WTC11 (cell line): ENCODE measurements around the gene MROH2B.

Experiments
- E2F4 ChIP-seq: sonication (generic); formaldehyde crosslinking; IDR thresholded peaks from 2 replicates; pipeline ENCODE4 v1.8.1; 2022; ENCODE audit warnings: low read depth, mild to moderate bottlenecking, moderate library complexity, missing genetic modification reagents, borderline replicate concordance
- MAX ChIP-seq: sonication (generic); formaldehyde crosslinking; IDR thresholded peaks from 2 replicates; pipeline ENCODE4 v1.8.0; 2022; ENCODE audit warnings: mild to moderate bottlenecking, missing genetic modification reagents
- NFYB ChIP-seq: sonication (generic); formaldehyde crosslinking; conservative IDR thresholded peaks from 2 replicates; pipeline ENCODE4 v1.8.0; 2022; ENCODE audit warnings: low read depth, missing genetic modification reagents
- SMAD4 ChIP-seq: sonication (generic); formaldehyde crosslinking; IDR thresholded peaks from 2 replicates; pipeline ENCODE4 v1.8.0; 2022; ENCODE audit warnings: mild to moderate bottlenecking, missing genetic modification reagents
- SP1 ChIP-seq: sonication (generic); formaldehyde crosslinking; conservative IDR thresholded peaks from 2 replicates; pipeline ENCODE4 v1.8.1; 2022; ENCODE audit warnings: missing genetic modification reagents
- TP53 ChIP-seq: sonication (generic); formaldehyde crosslinking; IDR thresholded peaks from 2 replicates; pipeline ENCODE4 v1.8.1; 2023; ENCODE audit warnings: mild to moderate bottlenecking, missing genetic modification reagents
- ZBTB43 ChIP-seq: sonication (generic); formaldehyde crosslinking; IDR thresholded peaks from 2 replicates; pipeline ENCODE4 v1.8.1; 2023; ENCODE audit warnings: mild to moderate bottlenecking, missing genetic modification reagents
- TF ChIP-seq, protein P1 (sequence below): fragments of 200-600 bp; IDR thresholded peaks from 2 replicates; pipeline ENCODE4 v1.8.0; 2022; ENCODE audit warnings: antibody characterized with exemption

DNA sequence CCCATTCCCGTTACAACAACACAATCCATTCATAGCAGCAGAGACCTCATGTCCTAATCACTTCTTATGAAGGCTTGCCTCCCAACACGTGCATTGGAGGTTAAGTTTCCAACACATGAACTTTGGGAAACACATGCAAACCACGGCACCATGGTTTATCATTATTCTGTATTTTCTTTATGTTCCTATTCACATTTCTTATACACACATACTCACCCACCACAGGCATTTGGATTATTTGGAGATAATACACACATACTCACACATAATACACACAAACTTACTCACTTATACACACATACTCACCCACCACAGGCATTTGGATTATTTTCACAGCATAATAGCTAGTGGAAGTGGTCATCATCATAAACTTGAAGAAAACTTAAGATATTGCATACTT, 86.3 kb downstream of the MROH2B start:
- no peak for TF ChIP-seq ZBTB43
- TF ChIP-seq E2F4 (CRISPR knock-in tag): no peak
- TF ChIP-seq, protein P1, sequence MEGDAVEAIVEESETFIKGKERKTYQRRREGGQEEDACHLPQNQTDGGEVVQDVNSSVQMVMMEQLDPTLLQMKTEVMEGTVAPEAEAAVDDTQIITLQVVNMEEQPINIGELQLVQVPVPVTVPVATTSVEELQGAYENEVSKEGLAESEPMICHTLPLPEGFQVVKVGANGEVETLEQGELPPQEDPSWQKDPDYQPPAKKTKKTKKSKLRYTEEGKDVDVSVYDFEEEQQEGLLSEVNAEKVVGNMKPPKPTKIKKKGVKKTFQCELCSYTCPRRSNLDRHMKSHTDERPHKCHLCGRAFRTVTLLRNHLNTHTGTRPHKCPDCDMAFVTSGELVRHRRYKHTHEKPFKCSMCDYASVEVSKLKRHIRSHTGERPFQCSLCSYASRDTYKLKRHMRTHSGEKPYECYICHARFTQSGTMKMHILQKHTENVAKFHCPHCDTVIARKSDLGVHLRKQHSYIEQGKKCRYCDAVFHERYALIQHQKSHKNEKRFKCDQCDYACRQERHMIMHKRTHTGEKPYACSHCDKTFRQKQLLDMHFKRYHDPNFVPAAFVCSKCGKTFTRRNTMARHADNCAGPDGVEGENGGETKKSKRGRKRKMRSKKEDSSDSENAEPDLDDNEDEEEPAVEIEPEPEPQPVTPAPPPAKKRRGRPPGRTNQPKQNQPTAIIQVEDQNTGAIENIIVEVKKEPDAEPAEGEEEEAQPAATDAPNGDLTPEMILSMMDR: no peak
- no peak for TF ChIP-seq NFYB (CRISPR knock-in tag)
- no peak for TF ChIP-seq TP53 (CRISPR knock-in tag)
- no peak for TF ChIP-seq SP1 (CRISPR knock-in tag)
- TF ChIP-seq MAX (CRISPR knock-in tag): no peak
- TF ChIP-seq SMAD4: no peak
